NCI-H128 (cell line): ENCODE data around the gene KRTAP10-9.
"Not testable (repeated sequence)": the region's sequence is repeated elsewhere in the genome, so short reads cannot be mapped to it uniquely, and the experiment has no call there.

Experiments used
- DNase-seq: peaks from one replicate; lab custom pipeline; 2025; ENCODE audit not compliant: unreplicated experiment; lab: John Stamatoyannopoulos, UW

The KRTAP10-9 gene

GRCh38 chr21:44594406-44594916 lies 32.4 kb upstream of the KRTAP10-9 start:
- no peak for DNase-seq

GRCh38 chr21:44595524-44595923 lies 31.4 kb upstream of the KRTAP10-9 start:
- DNase-seq, result no peak

GRCh38 chr21:44596068-44596725 lies 30.7 kb upstream of the KRTAP10-9 start:
- no peak for DNase-seq

- DNase-seq, result no peak
Measured at GRCh38 chr21:44598061-44598460, 28.8 kb upstream of the KRTAP10-9 start.

- no peak for DNase-seq
Measured at GRCh38 chr21:44599264-44600029, 27.4 kb upstream of the KRTAP10-9 start.

- DNase-seq, result not testable (repeated sequence)
Measured at GRCh38 chr21:44600118-44600978, 26.5 kb upstream of the KRTAP10-9 start, which contains the start of gene KRTAP10-7. KRTAP10-7 (plus strand) TSS chr21:44600597; CDS start chr21:44600622, 25 bp downstream.

GRCh38 chr21:44601091-44601490 lies 25.8 kb upstream of the KRTAP10-9 start:
- DNase-seq, result not testable (repeated sequence)

GRCh38 chr21:44601596-44602462 lies 25.1 kb upstream of the KRTAP10-9 start:
- no peak for DNase-seq

GRCh38 chr21:44602463-44602850 lies 24.4 kb upstream of the KRTAP10-9 start:
- DNase-seq, result no peak

- DNase-seq, result no peak
Measured at GRCh38 chr21:44603109-44603875, 23.6 kb upstream of the KRTAP10-9 start.

- DNase-seq, result no peak
Measured at GRCh38 chr21:44603911-44604310, 23.0 kb upstream of the KRTAP10-9 start.

- DNase-seq, result no peak
Measured at GRCh38 chr21:44606495-44606894, 20.4 kb upstream of the KRTAP10-9 start.

GRCh38 chr21:44609193-44609592 lies 17.7 kb upstream of the KRTAP10-9 start:
- DNase-seq, result no peak

GRCh38 chr21:44610157-44610843 lies 16.6 kb upstream of the KRTAP10-9 start:
- not testable (repeated sequence) for DNase-seq

GRCh38 chr21:44611551-44611950 lies 15.3 kb upstream of the KRTAP10-9 start:
- no peak for DNase-seq

- no peak for DNase-seq
Measured at GRCh38 chr21:44612029-44612486, 14.8 kb upstream of the KRTAP10-9 start, which contains the start of gene KRTAP10-8. KRTAP10-8 (plus strand) TSS chr21:44612079; CDS start chr21:44612101, 22 bp downstream.

- no peak for DNase-seq
Measured at GRCh38 chr21:44612669-44613229, 14.1 kb upstream of the KRTAP10-9 start.

- no peak for DNase-seq
Measured at GRCh38 chr21:44613386-44614155, 13.3 kb upstream of the KRTAP10-9 start.
